CD14-positive monocyte (primary cell): Measurements from ENCODE around the gene AGBL1. TPM values are rescaled to one million over a fixed set of nuclear protein-coding genes. Genes with fewer than 3 reads are reported as not detected.
A peak's percentile ranks its signal among the peaks of the same experiment; 100 is the strongest.

Experiments used
- DNase-seq, 3 donors: peaks; one replicate each; pipeline ENCODE4 v3.0.0-alpha.2; 2011 to 2022
- H2AFZ ChIP-seq: 2 replicates; pipeline ENCODE4 v1.6.0; 2012; ENCODE audit warnings: mild to moderate bottlenecking, low read depth, low read length, inconsistent platforms; ENCODE audit not compliant: insufficient read depth, poor library complexity, severe bottlenecking
- H3K27ac ChIP-seq, 2 donors: 1 replicate in 1 of 2; 2 replicates in 1 of 2; pipeline ENCODE4 v1.5.1; 2012 to 2013; ENCODE audit warnings: low read length in 2 of 2, control low read depth in 1 of 2, inconsistent platforms in 1 of 2, low read depth in 1 of 2, mild to moderate bottlenecking in 1 of 2
- H3K27me3 ChIP-seq, 2 donors: one replicate each; pipeline versions ENCODE4 v1.6.0 to v1.6.1; 2011 to 2013; ENCODE audit warnings: low read length in 2 of 2; ENCODE audit not compliant: control insufficient read depth in 2 of 2, insufficient read depth in 2 of 2
- H3K36me3 ChIP-seq, 2 donors: replicated peaks in 1 of 2; 1 replicate in 1 of 2; 2 replicates in 1 of 2; pipeline versions ENCODE4 v1.5.1 to v1.6.1; 2012 to 2013; ENCODE audit warnings: low read length in 2 of 2, control low read depth in 1 of 2, inconsistent platforms in 1 of 2, mild to moderate bottlenecking in 1 of 2; ENCODE audit not compliant: insufficient read depth in 2 of 2, control insufficient read depth in 1 of 2
- H3K4me1 ChIP-seq, 2 donors: 1 replicate in 1 of 2; 2 replicates in 1 of 2; pipeline versions ENCODE4 v1.5.1 to v1.6.1; 2012 to 2013; ENCODE audit warnings: low read length in 2 of 2, control low read depth in 1 of 2, inconsistent platforms in 1 of 2, mild to moderate bottlenecking in 1 of 2, moderate library complexity in 1 of 2; ENCODE audit not compliant: insufficient read depth in 2 of 2, control insufficient read depth in 1 of 2
- H3K4me2 ChIP-seq: replicated peaks from 2 replicates; pipeline ENCODE3; 2012; ENCODE audit warnings: low read length, moderate library complexity, mild to moderate bottlenecking; ENCODE audit not compliant: poor library complexity, severe bottlenecking; ENCODE audit errors: extremely low read depth
- H3K4me3 ChIP-seq, 3 experiments: fragments of 200-600 bp in 1 of 3; sonication (generic) in 1 of 3; replicated peaks in 1 of 3; 1 replicate in 2 of 3; 2 replicates in 1 of 3; pipeline ENCODE4 v1.5.1; 2011 to 2013; ENCODE audit warnings: low read length in 3 of 3, mild to moderate bottlenecking in 3 of 3, control low read depth in 2 of 3, low read depth in 2 of 3, inconsistent platforms in 1 of 3, moderate library complexity in 1 of 3
- H3K79me2 ChIP-seq: 2 replicates; pipeline ENCODE4 v1.6.0; 2012; ENCODE audit warnings: mild to moderate bottlenecking, control low read depth, inconsistent platforms, low read length, moderate library complexity; ENCODE audit not compliant: insufficient read depth
- H3K9ac ChIP-seq: 2 replicates; pipeline ENCODE4 v1.6.0; 2017; ENCODE audit warnings: low read length, mild to moderate bottlenecking; ENCODE audit not compliant: insufficient read depth, poor library complexity, severe bottlenecking
- H3K9me3 ChIP-seq, 2 donors: replicated peaks in 1 of 2; 1 replicate in 1 of 2; 2 replicates in 1 of 2; pipeline versions ENCODE4 v1.5.1 to v1.6.1; 2012 to 2013; ENCODE audit warnings: low read length in 2 of 2, control low read depth in 1 of 2; ENCODE audit not compliant: control insufficient read depth in 1 of 2, insufficient read depth in 1 of 2
- H4K20me1 ChIP-seq: 2 replicates; pipeline ENCODE4 v1.6.0; 2012; ENCODE audit warnings: mild to moderate bottlenecking, low read length, control low read depth, moderate library complexity; ENCODE audit not compliant: insufficient read depth
- H3K27ac Mint-ChIP-seq, 7 donors: one replicate each; pipeline ENCODE4 v1.8.0; 2020; ENCODE audit warnings: mild to moderate bottlenecking in 7 of 7, mixed read lengths in 7 of 7, moderate library complexity in 6 of 7, inconsistent platforms in 2 of 7
- H3K27me3 Mint-ChIP-seq, 3 donors: one replicate each; pipeline ENCODE4 v1.8.0; 2021 to 2022; ENCODE audit warnings: low read depth in 3 of 3, mild to moderate bottlenecking in 3 of 3, mixed read lengths in 3 of 3, moderate library complexity in 3 of 3, inconsistent platforms in 1 of 3
- H3K36me3 Mint-ChIP-seq, 2 donors: one replicate each; pipeline ENCODE4 v1.8.0; 2020; ENCODE audit warnings: mixed read lengths in 2 of 2, inconsistent platforms in 1 of 2, mild to moderate bottlenecking in 1 of 2
- H3K4me1 Mint-ChIP-seq: one replicate; pipeline ENCODE4 v1.8.0; 2020; ENCODE audit warnings: mild to moderate bottlenecking, mixed read lengths
- H3K4me3 Mint-ChIP-seq, 2 donors: one replicate each; pipeline ENCODE4 v1.8.0; 2020; ENCODE audit warnings: mild to moderate bottlenecking in 2 of 2, mixed read lengths in 2 of 2, moderate library complexity in 1 of 2
- H3K9me3 Mint-ChIP-seq, 7 donors: one replicate each; pipeline ENCODE4 v1.8.0; 2020 to 2022; ENCODE audit warnings: mixed read lengths in 7 of 7, mild to moderate bottlenecking in 6 of 7, moderate library complexity in 6 of 7, inconsistent platforms in 2 of 7
- CTCF ChIP-seq: fragments of 200-600 bp; IDR thresholded peaks from one replicate; pipeline ENCODE4 v1.8.0; 2022; ENCODE audit warnings: antibody characterized with exemption, mild to moderate bottlenecking
- WGBS: methylation state at CpG from one replicate; pipeline ENCODE4 v1.1.5; 2013; ENCODE audit warnings: missing lambda C conversion rate; ENCODE audit not compliant: insufficient coverage; 5-methylcytosine and 5-hydroxymethylcytosine counted together
- intact Hi-C, 2 donors: fragments of 100-400 bp; cut with micrococcal nuclease; formaldehyde crosslinking; loops; one replicate each; pipeline versions ENCODE4 v1.15.0 to v1.15.1; 2023
- polyA plus RNA-seq, 3 donors: library from polyadenylated mRNA; depleted of rRNA in 1 of 3; unstranded in 2 of 3; stranded (reverse) in 1 of 3; fragments of 300-500 nt in 2 of 3; fragments of >200 nt in 1 of 3; fragmentation: Illumina TruSeq in 2 of 3; gene quantifications; 1 replicate in 2 of 3; 2 replicates in 1 of 3; pipeline ENCODE4 v1.2.3, GENCODE V29; 2012 to 2021

AGBL1 gene
- polyA plus RNA-seq, 3 donors = not detected

GRCh38 chr15:86162641-86163040 is 83.0 kb downstream of the AGBL1 start:
- no peak for DNase-seq
- Histone ChIP-seq H3K9ac (no peak overlapping the region), H3K4me3 (no peak overlapping the region), H4K20me1 (no peaks in the 10 kb centered on the region), H3K79me2 (no peaks in the 10 kb centered on the region), H3K4me2 (no peak overlapping the region), H3K9me3 (no peaks in the 10 kb centered on the region), H3K27ac (no peak overlapping the region), H3K36me3 (no peaks in the 10 kb centered on the region), H3K27me3 (no peaks in the 10 kb centered on the region), H2AFZ (no peak overlapping the region), H3K4me1 (no peaks in the 10 kb centered on the region)
- Mint-ChIP-seq H3K9me3 (peaks cover 0 to 7% (median 2%) of the 10 kb centered on the region in 7 donors), H3K27me3 (no peaks in the 10 kb centered on the region), H3K4me1 (no peaks in the 10 kb centered on the region), H3K27ac (peak overlapping the region in 1 of 7 donors; percentile 25), H3K4me3 (no peak overlapping the region), H3K36me3 (no peaks in the 10 kb centered on the region)
- WGBS = 78% methylated on average over 1 of the region's 2 CpGs
- intact Hi-C loops = no loop called here
- TF ChIP-seq CTCF = no peak

GRCh38 chr15:86163816-86164215 is 84.1 kb downstream of the AGBL1 start:
- H3K4me1 ChIP-seq = no peaks in the 10 kb centered on the region
- no peak overlapping the region for H3K27ac ChIP-seq
- no peaks in the 10 kb centered on the region for H3K27me3 ChIP-seq
- Mint-ChIP-seq H3K4me1 (no peaks in the 10 kb centered on the region), H3K9me3 (peaks cover 0 to 7% (median 2%) of the 10 kb centered on the region in 7 donors), H3K36me3 (no peaks in the 10 kb centered on the region), H3K27ac (no peak overlapping the region), H3K27me3 (no peaks in the 10 kb centered on the region), H3K4me3 (no peak overlapping the region)
- H3K4me2 ChIP-seq = no peak overlapping the region
- TF ChIP-seq CTCF = no peak
- no peak overlapping the region for H3K4me3 ChIP-seq
- H3K79me2 ChIP-seq = no peaks in the 10 kb centered on the region
- H3K9ac ChIP-seq = no peak overlapping the region
- DNase-seq = no peak
- H3K36me3 ChIP-seq = no peaks in the 10 kb centered on the region
- no peak overlapping the region for H2AFZ ChIP-seq
- H3K9me3 ChIP-seq = no peaks in the 10 kb centered on the region
- intact Hi-C loops = no loop called here
- H4K20me1 ChIP-seq = no peaks in the 10 kb centered on the region
- 85% methylated on average over 2 of the region's 2 CpGs for WGBS
